HepG2 (cell line): ENCODE data around the gene CCDC28A. TPM values are rescaled to one million over a fixed set of nuclear protein-coding genes. Genes with fewer than 3 reads are reported as not detected.

ENCODE experiments used
- ATAC-seq: fragments of 200-7000 bp; cut with Tn5 transposase; 3 replicates; pipeline ENCODE4 v1.9.1; 2020; ENCODE audit warnings: mild to moderate bottlenecking, moderate library complexity
- BruUV-seq: library from RNA; stranded (reverse); fragments of 400-500 nt; replicated peaks from 2 replicates; lab custom pipeline; 2021; lab: Mats Ljungman, UMichigan
- CTCF ChIA-PET: fragments of 300-600 bp; formaldehyde crosslinking; extraction: SDS; loops from one replicate; lab custom pipeline; 2021; ENCODE audit warnings: low total read pairs, inconsistent platforms, low intra/inter-chr PET ratio; lab: Yijun Ruan, JAX
- POLR2A ChIA-PET: fragments of 350-600 bp; sonication (Branson Sonifier 250); formaldehyde crosslinking; loops from one replicate; lab custom pipeline; 2020; ENCODE audit warnings: antibody characterized with exemption, inconsistent platforms; lab: Yijun Ruan, JAX
- DNase-seq: peaks from one replicate; pipeline ENCODE4 v3.0.0-alpha.2; 2015; ENCODE audit warnings: low spot score
- FAIRE-seq: peaks from 3 replicates; lab custom pipeline; 2011; peaks lifted over from hg19 to GRCh38; lab: Jason Lieb, UNC
- H2AFZ ChIP-seq: one replicate; pipeline ENCODE4 v1.6.1; 2011; ENCODE audit warnings: low read length, inconsistent platforms
- H3K27ac ChIP-seq: fragments of 300-600 bp; 3 replicates; pipeline ENCODE4 v1.8.0; 2011; ENCODE audit warnings: mixed run types, mild to moderate bottlenecking, mixed read lengths, low read length, inconsistent platforms; ENCODE audit not compliant: insufficient read depth; ENCODE audit errors: extremely low read length
- H3K27me3 ChIP-seq, 2 experiments: fragments of 200-600 bp in 1 of 2; 2 replicates in 1 of 2; 3 replicates in 1 of 2; pipeline versions ENCODE4 v1.6.0 to v1.8.0; 2011; ENCODE audit warnings: low read length in 2 of 2, mild to moderate bottlenecking in 2 of 2, moderate library complexity in 2 of 2, inconsistent platforms in 1 of 2; ENCODE audit not compliant: insufficient read depth in 2 of 2, control insufficient read depth in 1 of 2
- H3K36me3 ChIP-seq, 2 experiments: fragments of 200-600 bp in 1 of 2; replicated peaks in 1 of 2; 2 replicates in 1 of 2; 3 replicates in 1 of 2; pipeline versions ENCODE4 v1.5.1 to v1.8.0; 2011; ENCODE audit warnings: low read length in 2 of 2, inconsistent platforms in 1 of 2; ENCODE audit not compliant: insufficient read depth in 2 of 2, control insufficient read depth in 1 of 2
- H3K4me1 ChIP-seq: 2 replicates; pipeline ENCODE4 v1.5.1; 2012; ENCODE audit warnings: low read length, inconsistent platforms; ENCODE audit not compliant: insufficient read depth
- H3K4me2 ChIP-seq: 2 replicates; pipeline ENCODE4 v1.6.0; 2011; ENCODE audit warnings: low read depth, low read length, inconsistent platforms
- H3K4me3 ChIP-seq, 3 experiments: fragments of 200-600 bp in 1 of 3; sonication (generic), shearing (Covaris generic) in 1 of 3; replicated peaks in 1 of 3; 2 replicates each; pipeline ENCODE4 v1.5.1; 2011 to 2016; ENCODE audit warnings: low read length in 3 of 3, inconsistent platforms in 2 of 3, low read depth in 2 of 3, mild to moderate bottlenecking in 2 of 3, control low read depth in 1 of 3, mixed read lengths in 1 of 3; ENCODE audit not compliant: insufficient read depth in 1 of 3
- H3K79me2 ChIP-seq: one replicate; pipeline ENCODE4 v1.6.1; 2011; ENCODE audit warnings: low read length, inconsistent platforms; ENCODE audit not compliant: insufficient read depth
- H3K9ac ChIP-seq: 2 replicates; pipeline ENCODE4 v1.6.0; 2011; ENCODE audit warnings: mild to moderate bottlenecking, low read depth, low read length, inconsistent platforms; ENCODE audit not compliant: insufficient read depth
- H3K9me3 ChIP-seq: 2 replicates; pipeline ENCODE4 v1.5.1; 2012; ENCODE audit warnings: mild to moderate bottlenecking, low read length
- H4K20me1 ChIP-seq: 2 replicates; pipeline ENCODE4 v1.6.0; 2011; ENCODE audit warnings: inconsistent platforms, mild to moderate bottlenecking, low read length, moderate library complexity; ENCODE audit not compliant: insufficient read depth
- FLYWCH1 ChIP-seq: sonication (generic); formaldehyde crosslinking; IDR thresholded peaks from 2 replicates; pipeline ENCODE4 v1.8.1; 2023; ENCODE audit warnings: mild to moderate bottlenecking, missing genetic modification reagents
- KLF16 ChIP-seq, 2 experiments: sonication (generic) in 1 of 2; formaldehyde crosslinking in 1 of 2; IDR thresholded peaks; 2 replicates each; pipeline versions ENCODE4 v1.6.1 to v1.8.0; 2016 to 2023; ENCODE audit warnings: missing genetic modification reagents in 2 of 2, missing compliant biosample characterization in 1 of 2
- PPARG ChIP-seq: conservative IDR thresholded peaks from 2 replicates; pipeline ENCODE4 v1.6.1; 2016; ENCODE audit warnings: missing biosample characterization, missing genetic modification reagents
- SIX4 ChIP-seq: sonication (generic); formaldehyde crosslinking; IDR thresholded peaks from 2 replicates; pipeline ENCODE4 v1.4.0; 2020; ENCODE audit warnings: missing genetic modification reagents
- SOX6 ChIP-seq, 2 experiments: fragments of 450-650 bp in 1 of 2; sonication (generic) in 1 of 2; formaldehyde crosslinking in 1 of 2; IDR thresholded peaks; 2 replicates each; pipeline versions ENCODE4 v1.4.0 to v1.6.1; 2017 to 2020; ENCODE audit warnings: antibody characterized with exemption in 1 of 2, mild to moderate bottlenecking in 1 of 2, missing genetic modification reagents in 1 of 2
- ZBTB7B ChIP-seq: sonication (generic); formaldehyde crosslinking; IDR thresholded peaks from 2 replicates; pipeline ENCODE4 v1.4.0; 2020; ENCODE audit warnings: missing genetic modification reagents
- ZNF468 ChIP-seq: sonication (generic); formaldehyde crosslinking; IDR thresholded peaks from 2 replicates; pipeline ENCODE4 v1.8.0; 2022; ENCODE audit warnings: mild to moderate bottlenecking, moderate library complexity, missing genetic modification reagents
- ZNF510 ChIP-seq: sonication (generic); formaldehyde crosslinking; IDR thresholded peaks from 2 replicates; pipeline ENCODE4 v1.4.0; 2020; ENCODE audit warnings: low read depth, mild to moderate bottlenecking, missing genetic modification reagents
- ZNF543 ChIP-seq: sonication (generic); formaldehyde crosslinking; IDR thresholded peaks from 2 replicates; pipeline ENCODE4 v1.4.0; 2020; ENCODE audit warnings: mild to moderate bottlenecking, missing genetic modification reagents
- ZNF766 ChIP-seq: sonication (generic); formaldehyde crosslinking; IDR thresholded peaks from 2 replicates; pipeline ENCODE4 v1.5.0; 2020; ENCODE audit warnings: missing genetic modification reagents, borderline replicate concordance
- WGBS: methylation state at CpG from one replicate; pipeline ENCODE4 v1.1.6; 2017; ENCODE audit warnings: low lambda C conversion rate; 5-methylcytosine and 5-hydroxymethylcytosine counted together
- in situ Hi-C: cut with HindIII; loops from 2 replicates; pipeline ENCODE4 v1.10.0; 2017; ENCODE audit warnings: low pct_unique_long_range_greater_than_20kb; ENCODE audit not compliant: extremely low pct_ligation_motif_present
- intact Hi-C: fragments of 100-400 bp; cut with micrococcal nuclease; formaldehyde crosslinking; loops from one replicate; pipeline ENCODE4 v1.10.0; 2022; ENCODE audit not compliant: unreplicated experiment
- polyA plus RNA-seq, 8 experiments: library from polyadenylated mRNA; depleted of rRNA in 3 of 8; stranded (reverse) in 7 of 8; unstranded in 1 of 8; fragments of >200 nt; fragmentation: Illumina TruSeq in 4 of 8; extraction: Trizol in 4 of 8; gene quantifications; 2 replicates each; pipeline versions ENCODE4 v1.2.1 to v1.2.3, GENCODE V29; 2011 to 2016; ENCODE audit warnings: low read depth in 4 of 8, missing spikeins in 1 of 8, mixed read lengths in 1 of 8; ENCODE audit not compliant: insufficient read depth in 1 of 8
- total RNA-seq, 5 experiments: library from RNA; depleted of rRNA; stranded (reverse); fragments of >200 nt; fragmentation: Illumina TruSeq; extraction: Trizol; gene quantifications; 2 replicates each; pipeline ENCODE4 v1.2.3, GENCODE V29; 2016; ENCODE audit warnings: low read depth in 1 of 5
- TF ChIP-seq, protein P1 (sequence below): sonication (generic); formaldehyde crosslinking; IDR thresholded peaks from 2 replicates; pipeline ENCODE4 v1.9.0; 2021; ENCODE audit warnings: missing genetic modification reagents, borderline replicate concordance
- TF ChIP-seq, protein P2 (sequence below): sonication (generic); formaldehyde crosslinking; IDR thresholded peaks from 2 replicates; pipeline ENCODE4 v1.4.0; 2020; ENCODE audit warnings: missing genetic modification reagents, low read depth, mild to moderate bottlenecking, borderline replicate concordance
- TF ChIP-seq, protein P3 (sequence below), 2 experiments: sonication (generic) in 1 of 2; formaldehyde crosslinking in 1 of 2; IDR thresholded peaks; 2 replicates each; pipeline versions ENCODE4 v1.6.1 to v1.9.0; 2014 to 2022; ENCODE audit warnings: antibody characterized with exemption in 1 of 2, borderline replicate concordance in 1 of 2, inconsistent platforms in 1 of 2, low read depth in 1 of 2, missing genetic modification reagents in 1 of 2

CCDC28A gene
- total and polyA plus RNA-seq, 2 of the 13 experiments (the other 11 are each of a cell fraction or from before 2014, with no cell fraction given): 15.8 TPM

DNA sequence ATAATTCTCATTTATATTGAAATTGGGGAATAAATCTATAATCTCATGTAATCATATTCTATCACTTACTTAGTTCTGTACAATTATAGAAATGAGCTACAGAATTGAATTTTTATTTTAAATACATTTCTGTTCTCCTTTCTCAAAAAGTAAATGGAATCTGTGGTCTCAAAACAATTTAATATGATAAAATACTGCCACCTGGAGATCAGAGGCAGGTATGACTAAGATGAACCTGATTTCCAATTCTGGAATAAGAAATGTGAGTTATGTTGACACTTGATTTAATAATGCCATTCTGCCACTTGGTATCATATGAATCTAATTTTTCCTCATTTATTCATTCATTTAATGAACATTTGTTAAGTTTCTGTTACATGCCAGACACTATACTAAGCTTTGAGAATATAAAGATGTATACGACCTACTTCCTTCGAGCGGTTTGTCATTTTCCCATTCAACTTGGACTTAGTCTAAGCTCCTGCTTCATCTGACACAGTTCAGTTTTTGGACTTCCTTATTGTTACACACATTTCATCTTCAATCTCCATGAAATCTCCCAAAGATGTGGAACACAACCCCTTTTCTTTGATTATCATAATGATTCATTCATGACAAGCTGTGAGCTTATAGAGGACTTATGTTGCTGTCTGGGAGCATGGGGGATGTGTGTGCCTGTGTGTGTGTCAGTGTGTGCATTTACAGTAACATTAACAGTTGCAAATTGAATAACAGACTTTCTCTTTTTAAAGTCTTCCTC, 7.5 kb upstream of the CCDC28A start:
- Histone ChIP-seq H2AFZ (no peak overlapping the region), H3K36me3 (no peaks in the 10 kb centered on the region), H3K4me2 (no peak overlapping the region), H3K4me3 (no peak overlapping the region), H3K9me3 (no peaks in the 10 kb centered on the region), H4K20me1 (no peaks in the 10 kb centered on the region), H3K27ac (no peak overlapping the region), H3K4me1 (peaks cover 3% of the 10 kb centered on the region), H3K79me2 (no peaks in the 10 kb centered on the region), H3K9ac (no peak overlapping the region), H3K27me3 (no peaks in the 10 kb centered on the region)
- no peak for ATAC-seq
- ChIA-PET CTCF (interaction anchor here (1.4 to 4.8 kb wide), 4 partner anchors 73 to 651 kb away, joined by 3 to 60 read pairs (median 14); no protein-coding TSS in a partner anchor), POLR2A (no interaction called here)
- in situ Hi-C loops (loop anchor here (5.0 to 10.0 kb wide), 4 partner anchors 74 to 651 kb away; no protein-coding TSS in a partner anchor), intact Hi-C loops (loop anchor here (1.0 to 5.0 kb wide), 4 partner anchors 74 to 649 kb away; no protein-coding TSS in a partner anchor)
- BruUV-seq: no TSS peak
- 96% methylated on average over 3 of the region's 3 CpGs for WGBS
- peak; percentile 61 for FAIRE-seq
- peak; percentile 48 for DNase-seq
- TF ChIP-seq ZNF766 (CRISPR knock-in tag) (no peak), KLF16 (CRISPR knock-in tag; IDR thresholded peaks at IDR 0.05) (peak in 1 of 2 experiments; percentile 33; a peak in 1 of 4 replicates), SIX4 (CRISPR knock-in tag) (no peak), ZNF468 (CRISPR knock-in tag) (no peak), ZNF543 (no peak), PPARG (peak; percentile 39; the same call in 1 of the 2 replicates), FLYWCH1 (CRISPR knock-in tag) (no peak), SOX6 (IDR thresholded peaks at IDR 0.05) (no peak), SOX6 (CRISPR knock-in tag; IDR thresholded peaks at IDR 0.05) (no peak), ZNF510 (CRISPR knock-in tag) (no peak), ZBTB7B (CRISPR knock-in tag) (no peak)
- TF ChIP-seq, protein P1, sequence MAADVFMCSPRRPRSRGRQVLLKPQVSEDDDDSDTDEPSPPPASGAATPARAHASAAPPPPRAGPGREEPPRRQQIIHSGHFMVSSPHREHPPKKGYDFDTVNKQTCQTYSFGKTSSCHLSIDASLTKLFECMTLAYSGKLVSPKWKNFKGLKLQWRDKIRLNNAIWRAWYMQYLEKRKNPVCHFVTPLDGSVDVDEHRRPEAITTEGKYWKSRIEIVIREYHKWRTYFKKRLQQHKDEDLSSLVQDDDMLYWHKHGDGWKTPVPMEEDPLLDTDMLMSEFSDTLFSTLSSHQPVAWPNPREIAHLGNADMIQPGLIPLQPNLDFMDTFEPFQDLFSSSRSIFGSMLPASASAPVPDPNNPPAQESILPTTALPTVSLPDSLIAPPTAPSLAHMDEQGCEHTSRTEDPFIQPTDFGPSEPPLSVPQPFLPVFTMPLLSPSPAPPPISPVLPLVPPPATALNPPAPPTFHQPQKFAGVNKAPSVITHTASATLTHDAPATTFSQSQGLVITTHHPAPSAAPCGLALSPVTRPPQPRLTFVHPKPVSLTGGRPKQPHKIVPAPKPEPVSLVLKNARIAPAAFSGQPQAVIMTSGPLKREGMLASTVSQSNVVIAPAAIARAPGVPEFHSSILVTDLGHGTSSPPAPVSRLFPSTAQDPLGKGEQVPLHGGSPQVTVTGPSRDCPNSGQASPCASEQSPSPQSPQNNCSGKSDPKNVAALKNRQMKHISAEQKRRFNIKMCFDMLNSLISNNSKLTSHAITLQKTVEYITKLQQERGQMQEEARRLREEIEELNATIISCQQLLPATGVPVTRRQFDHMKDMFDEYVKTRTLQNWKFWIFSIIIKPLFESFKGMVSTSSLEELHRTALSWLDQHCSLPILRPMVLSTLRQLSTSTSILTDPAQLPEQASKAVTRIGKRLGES (CRISPR knock-in tag): no peak
- TF ChIP-seq, protein P2, sequence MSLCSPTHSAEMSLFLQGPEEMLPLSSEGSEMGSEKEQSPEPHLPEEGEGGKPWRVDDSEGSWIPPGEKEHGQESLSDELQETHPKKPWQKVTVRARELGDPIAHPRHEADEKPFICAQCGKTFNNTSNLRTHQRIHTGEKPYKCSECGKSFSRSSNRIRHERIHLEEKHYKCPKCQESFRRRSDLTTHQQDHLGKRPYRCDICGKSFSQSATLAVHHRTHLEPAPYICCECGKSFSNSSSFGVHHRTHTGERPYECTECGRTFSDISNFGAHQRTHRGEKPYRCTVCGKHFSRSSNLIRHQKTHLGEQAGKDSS (CRISPR knock-in tag): no peak
- TF ChIP-seq, protein P3, sequence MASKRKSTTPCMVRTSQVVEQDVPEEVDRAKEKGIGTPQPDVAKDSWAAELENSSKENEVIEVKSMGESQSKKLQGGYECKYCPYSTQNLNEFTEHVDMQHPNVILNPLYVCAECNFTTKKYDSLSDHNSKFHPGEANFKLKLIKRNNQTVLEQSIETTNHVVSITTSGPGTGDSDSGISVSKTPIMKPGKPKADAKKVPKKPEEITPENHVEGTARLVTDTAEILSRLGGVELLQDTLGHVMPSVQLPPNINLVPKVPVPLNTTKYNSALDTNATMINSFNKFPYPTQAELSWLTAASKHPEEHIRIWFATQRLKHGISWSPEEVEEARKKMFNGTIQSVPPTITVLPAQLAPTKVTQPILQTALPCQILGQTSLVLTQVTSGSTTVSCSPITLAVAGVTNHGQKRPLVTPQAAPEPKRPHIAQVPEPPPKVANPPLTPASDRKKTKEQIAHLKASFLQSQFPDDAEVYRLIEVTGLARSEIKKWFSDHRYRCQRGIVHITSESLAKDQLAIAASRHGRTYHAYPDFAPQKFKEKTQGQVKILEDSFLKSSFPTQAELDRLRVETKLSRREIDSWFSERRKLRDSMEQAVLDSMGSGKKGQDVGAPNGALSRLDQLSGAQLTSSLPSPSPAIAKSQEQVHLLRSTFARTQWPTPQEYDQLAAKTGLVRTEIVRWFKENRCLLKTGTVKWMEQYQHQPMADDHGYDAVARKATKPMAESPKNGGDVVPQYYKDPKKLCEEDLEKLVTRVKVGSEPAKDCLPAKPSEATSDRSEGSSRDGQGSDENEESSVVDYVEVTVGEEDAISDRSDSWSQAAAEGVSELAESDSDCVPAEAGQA (IDR thresholded peaks at IDR 0.05; ENCODE audit: low read depth): no peak
- TF ChIP-seq, protein P3 (CRISPR knock-in tag; IDR thresholded peaks at IDR 0.05; ENCODE audit: borderline replicate concordance): no peak
